SK-N-SH treated with all-trans-retinoic acid at 6 μM for 48 hours (cell line): ENCODE results near the gene SP100.
A peak's percentile ranks its signal among the peaks of the same experiment; 100 is the strongest.

Experiments
- ATAC-seq: fragments of 200-7000 bp; cut with Tn5 transposase; 3 replicates; pipeline ENCODE4 v1.9.1; 2020; ENCODE audit warnings: mild to moderate bottlenecking, moderate library complexity
- ARNTL ChIP-seq: fragments of 450-650 bp; formaldehyde crosslinking; IDR thresholded peaks from 2 replicates; pipeline ENCODE4 v1.5.0; 2020; ENCODE audit warnings: low read depth, mild to moderate bottlenecking, moderate library complexity, borderline replicate concordance
- BACH2 ChIP-seq: fragments of 250-450 bp; sonication (Bioruptor Pico); IDR thresholded peaks from 2 replicates; pipeline ENCODE4 v1.9.0; 2021; ENCODE audit warnings: mild to moderate bottlenecking, borderline replicate concordance
- CREB5 ChIP-seq: fragments of 250-450 bp; sonication (Bioruptor Pico); IDR thresholded peaks from 2 replicates; pipeline ENCODE4 v1.5.1; 2020; ENCODE audit warnings: low read depth, mild to moderate bottlenecking, moderate library complexity
- CSDC2 ChIP-seq: fragments of 250-450 bp; sonication (Bioruptor Pico); IDR thresholded peaks from 2 replicates; pipeline ENCODE4 v1.5.0; 2020; ENCODE audit warnings: mild to moderate bottlenecking, moderate library complexity
- ESRRG ChIP-seq: fragments of 250-450 bp; sonication (Bioruptor Pico); IDR thresholded peaks from 2 replicates; pipeline ENCODE4 v1.6.1; 2021; ENCODE audit warnings: mild to moderate bottlenecking
- GLIS3 ChIP-seq: fragments of 250-450 bp; sonication (Bioruptor Pico); IDR thresholded peaks from 2 replicates; pipeline ENCODE4 v1.5.0; 2020; ENCODE audit warnings: mild to moderate bottlenecking, moderate library complexity
- ISL1 ChIP-seq: fragments of 250-450 bp; sonication (Bioruptor Pico); IDR thresholded peaks from 2 replicates; pipeline ENCODE4 v2.1.2; 2022; ENCODE audit warnings: mild to moderate bottlenecking, moderate library complexity
- OSR1 ChIP-seq: fragments of 250-450 bp; sonication (Bioruptor Pico); IDR thresholded peaks from 2 replicates; pipeline ENCODE4 v1.8.0; 2022; ENCODE audit warnings: moderate library complexity, mild to moderate bottlenecking, inconsistent platforms
- POU6F1 ChIP-seq: fragments of 250-450 bp; sonication (Bioruptor Pico); IDR thresholded peaks from 2 replicates; pipeline ENCODE4 v1.8.0; 2021; ENCODE audit warnings: low read depth, mild to moderate bottlenecking, moderate library complexity, borderline replicate concordance
- PPARA ChIP-seq: fragments of 250-450 bp; sonication (Bioruptor Pico); IDR thresholded peaks from 2 replicates; pipeline ENCODE4 v1.5.0; 2020; ENCODE audit warnings: mild to moderate bottlenecking, borderline replicate concordance
- RARB ChIP-seq: fragments of 250-450 bp; sonication (Bioruptor Pico); IDR thresholded peaks from 2 replicates; pipeline ENCODE4 v1.8.0; 2021; ENCODE audit warnings: mild to moderate bottlenecking, moderate library complexity
- SNAI2 ChIP-seq: fragments of 250-450 bp; sonication (Bioruptor Pico); IDR thresholded peaks from 2 replicates; pipeline ENCODE4 v1.5.0; 2020; ENCODE audit warnings: mild to moderate bottlenecking, moderate library complexity
- TCF4 ChIP-seq: fragments of 250-450 bp; sonication (Bioruptor Pico); IDR thresholded peaks from 2 replicates; pipeline ENCODE4 v1.8.0; 2021; ENCODE audit warnings: mild to moderate bottlenecking, moderate library complexity, borderline replicate concordance
- TOX ChIP-seq: fragments of 250-450 bp; sonication (Bioruptor Pico); IDR thresholded peaks from 2 replicates; pipeline ENCODE4 v1.8.0; 2021; ENCODE audit warnings: mild to moderate bottlenecking, moderate library complexity, borderline replicate concordance
- TSHZ2 ChIP-seq: fragments of 250-450 bp; sonication (Bioruptor Pico); IDR thresholded peaks from 2 replicates; pipeline ENCODE4 v1.5.0; 2020; ENCODE audit warnings: mild to moderate bottlenecking, moderate library complexity
- ZC3H10 ChIP-seq: fragments of 250-450 bp; sonication (Bioruptor Pico); IDR thresholded peaks from 2 replicates; pipeline ENCODE4 v1.5.1; 2021; ENCODE audit warnings: mild to moderate bottlenecking, moderate library complexity
- ZFP3 ChIP-seq: fragments of 250-450 bp; sonication (Bioruptor Pico); IDR thresholded peaks from 2 replicates; pipeline ENCODE4 v1.5.0; 2020; ENCODE audit warnings: mild to moderate bottlenecking, moderate library complexity
- ZFP30 ChIP-seq: fragments of 450-650 bp; formaldehyde crosslinking; IDR thresholded peaks from 2 replicates; pipeline ENCODE4 v1.5.0; 2022; ENCODE audit warnings: mild to moderate bottlenecking, moderate library complexity
- ZNF565 ChIP-seq: fragments of 450-650 bp; formaldehyde crosslinking; conservative IDR thresholded peaks from 2 replicates; pipeline ENCODE4 v1.5.0; 2020; ENCODE audit warnings: low read depth, mild to moderate bottlenecking, moderate library complexity
- ZNF70 ChIP-seq: fragments of 450-650 bp; formaldehyde crosslinking; IDR thresholded peaks from 2 replicates; pipeline ENCODE4 v1.5.0; 2020; ENCODE audit warnings: mild to moderate bottlenecking, moderate library complexity
- TF ChIP-seq, protein P1 (sequence below): fragments of 250-450 bp; sonication (Bioruptor Pico); IDR thresholded peaks from 2 replicates; pipeline ENCODE4 v1.5.1; 2021; ENCODE audit warnings: mild to moderate bottlenecking, moderate library complexity
- TF ChIP-seq, protein P2 (sequence below): fragments of 250-450 bp; sonication (Bioruptor Pico); IDR thresholded peaks from 2 replicates; pipeline ENCODE4 v1.8.0; 2020; ENCODE audit warnings: mild to moderate bottlenecking, moderate library complexity, borderline replicate concordance

Gene SP100

DNA sequence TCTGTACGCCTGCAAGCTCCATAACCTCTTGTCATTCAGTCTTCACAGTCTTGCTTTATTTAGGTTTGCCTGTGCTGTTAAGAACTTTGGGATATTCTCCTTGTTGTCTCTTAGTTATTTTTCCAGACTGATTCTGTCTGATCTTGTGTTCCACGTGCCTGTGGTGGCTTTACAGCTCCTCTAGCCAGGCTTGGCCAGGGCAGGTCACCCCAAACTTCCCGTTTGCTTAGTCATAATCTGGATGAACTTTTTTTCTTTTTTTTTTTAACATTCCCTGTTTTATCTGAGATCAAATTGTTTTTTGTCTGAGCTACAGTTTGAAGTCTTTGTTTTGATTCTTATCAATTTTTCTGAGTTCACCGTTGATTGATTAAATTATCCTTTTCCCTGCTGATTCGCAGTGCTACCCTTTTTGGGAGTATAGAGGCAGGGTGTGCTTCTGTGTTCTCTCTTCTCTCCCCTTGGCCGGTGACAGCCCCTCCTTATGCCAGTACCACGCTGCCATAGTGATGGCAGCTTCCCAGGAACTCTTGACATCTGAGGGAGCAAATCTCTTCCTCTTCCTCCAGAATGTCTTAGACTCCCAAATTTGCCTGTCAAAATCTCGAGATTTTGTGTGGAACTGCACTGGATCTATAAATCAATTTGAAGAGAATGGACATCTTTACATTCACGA lies 2.5 kb downstream of the SP100 start:
- no peak for TF ChIP-seq BACH2
- no peak for TF ChIP-seq TCF4 (CRISPR knock-in tag)
- TF ChIP-seq, protein P1, sequence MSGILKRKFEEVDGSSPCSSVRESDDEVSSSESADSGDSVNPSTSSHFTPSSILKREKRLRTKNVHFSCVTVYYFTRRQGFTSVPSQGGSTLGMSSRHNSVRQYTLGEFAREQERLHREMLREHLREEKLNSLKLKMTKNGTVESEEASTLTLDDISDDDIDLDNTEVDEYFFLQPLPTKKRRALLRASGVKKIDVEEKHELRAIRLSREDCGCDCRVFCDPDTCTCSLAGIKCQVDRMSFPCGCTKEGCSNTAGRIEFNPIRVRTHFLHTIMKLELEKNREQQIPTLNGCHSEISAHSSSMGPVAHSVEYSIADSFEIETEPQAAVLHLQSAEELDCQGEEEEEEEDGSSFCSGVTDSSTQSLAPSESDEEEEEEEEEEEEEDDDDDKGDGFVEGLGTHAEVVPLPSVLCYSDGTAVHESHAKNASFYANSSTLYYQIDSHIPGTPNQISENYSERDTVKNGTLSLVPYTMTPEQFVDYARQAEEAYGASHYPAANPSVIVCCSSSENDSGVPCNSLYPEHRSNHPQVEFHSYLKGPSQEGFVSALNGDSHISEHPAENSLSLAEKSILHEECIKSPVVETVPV, result no peak
- no peak for TF ChIP-seq CSDC2 (CRISPR knock-in tag)
- TF ChIP-seq ZFP3, result no peak
- no peak for TF ChIP-seq POU6F1
- no peak for TF ChIP-seq ESRRG (CRISPR knock-in tag)
- TF ChIP-seq SNAI2, result no peak
- no peak for TF ChIP-seq OSR1 (CRISPR knock-in tag)
- no peak for TF ChIP-seq ZNF70
- TF ChIP-seq ISL1 (CRISPR knock-in tag), result no peak
- TF ChIP-seq ZNF565 (CRISPR knock-in tag), result no peak
- no peak for TF ChIP-seq RARB (CRISPR knock-in tag)
- TF ChIP-seq TOX, result no peak
- TF ChIP-seq ZC3H10 (CRISPR knock-in tag), result no peak
- TF ChIP-seq CREB5 (CRISPR knock-in tag), result no peak
- TF ChIP-seq PPARA, result no peak
- no peak for TF ChIP-seq ARNTL (CRISPR knock-in tag)
- no peak for TF ChIP-seq ZFP30 (CRISPR knock-in tag)
- no peak for TF ChIP-seq GLIS3 (CRISPR knock-in tag)
- peak; percentile 47 for ATAC-seq

- ATAC-seq, result 0 out of 3 replicates have a peak, but pooled peaks have one; percentile 14
Measured at GRCh38 chr2:230419181-230419580, 3.2 kb downstream of the SP100 start.

GRCh38 chr2:230422149-230422548 lies 6.1 kb downstream of the SP100 start:
- no peak for ATAC-seq
- TF ChIP-seq POU6F1 (no peak), ESRRG (CRISPR knock-in tag) (no peak), SNAI2 (no peak), OSR1 (CRISPR knock-in tag) (no peak), RARB (CRISPR knock-in tag) (no peak), TOX (no peak), TSHZ2 (no peak), CREB5 (CRISPR knock-in tag) (no peak), ZNF70 (no peak), BACH2 (no peak), ARNTL (CRISPR knock-in tag) (no peak), GLIS3 (CRISPR knock-in tag) (no peak), ZFP30 (CRISPR knock-in tag) (no peak)
- TF ChIP-seq, protein P1, result no peak
- TF ChIP-seq, protein P2, sequence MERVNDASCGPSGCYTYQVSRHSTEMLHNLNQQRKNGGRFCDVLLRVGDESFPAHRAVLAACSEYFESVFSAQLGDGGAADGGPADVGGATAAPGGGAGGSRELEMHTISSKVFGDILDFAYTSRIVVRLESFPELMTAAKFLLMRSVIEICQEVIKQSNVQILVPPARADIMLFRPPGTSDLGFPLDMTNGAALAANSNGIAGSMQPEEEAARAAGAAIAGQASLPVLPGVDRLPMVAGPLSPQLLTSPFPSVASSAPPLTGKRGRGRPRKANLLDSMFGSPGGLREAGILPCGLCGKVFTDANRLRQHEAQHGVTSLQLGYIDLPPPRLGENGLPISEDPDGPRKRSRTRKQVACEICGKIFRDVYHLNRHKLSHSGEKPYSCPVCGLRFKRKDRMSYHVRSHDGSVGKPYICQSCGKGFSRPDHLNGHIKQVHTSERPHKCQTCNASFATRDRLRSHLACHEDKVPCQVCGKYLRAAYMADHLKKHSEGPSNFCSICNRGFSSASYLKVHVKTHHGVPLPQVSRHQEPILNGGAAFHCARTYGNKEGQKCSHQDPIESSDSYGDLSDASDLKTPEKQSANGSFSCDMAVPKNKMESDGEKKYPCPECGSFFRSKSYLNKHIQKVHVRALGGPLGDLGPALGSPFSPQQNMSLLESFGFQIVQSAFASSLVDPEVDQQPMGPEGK, result no peak
- TF ChIP-seq, all 23 proteins: peak for 0

More at GRCh38 chr2:230419181-230419580, 3.2 kb downstream of the SP100 start:
- TF ChIP-seq ZFP30 (CRISPR knock-in tag) (no peak), TOX (no peak)
